GM18907 (cell line): ENCODE measurements around the gene ATP6AP2.
A peak's percentile ranks its signal among the peaks of the same experiment; 100 is the strongest.
"Not testable (repeated sequence)": the region's sequence is repeated elsewhere in the genome, so short reads cannot be mapped to it uniquely, and the experiment has no call there.

Experiments
- ATAC-seq: cut with Tn5 transposase; IDR thresholded peaks from one replicate; pipeline ENCODE4 v1.9.1; 2021; ENCODE audit warnings: mild to moderate bottlenecking, moderate library complexity; ENCODE audit not compliant: unreplicated experiment

The ATP6AP2 gene, protein sequence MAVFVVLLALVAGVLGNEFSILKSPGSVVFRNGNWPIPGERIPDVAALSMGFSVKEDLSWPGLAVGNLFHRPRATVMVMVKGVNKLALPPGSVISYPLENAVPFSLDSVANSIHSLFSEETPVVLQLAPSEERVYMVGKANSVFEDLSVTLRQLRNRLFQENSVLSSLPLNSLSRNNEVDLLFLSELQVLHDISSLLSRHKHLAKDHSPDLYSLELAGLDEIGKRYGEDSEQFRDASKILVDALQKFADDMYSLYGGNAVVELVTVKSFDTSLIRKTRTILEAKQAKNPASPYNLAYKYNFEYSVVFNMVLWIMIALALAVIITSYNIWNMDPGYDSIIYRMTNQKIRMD

DNA sequence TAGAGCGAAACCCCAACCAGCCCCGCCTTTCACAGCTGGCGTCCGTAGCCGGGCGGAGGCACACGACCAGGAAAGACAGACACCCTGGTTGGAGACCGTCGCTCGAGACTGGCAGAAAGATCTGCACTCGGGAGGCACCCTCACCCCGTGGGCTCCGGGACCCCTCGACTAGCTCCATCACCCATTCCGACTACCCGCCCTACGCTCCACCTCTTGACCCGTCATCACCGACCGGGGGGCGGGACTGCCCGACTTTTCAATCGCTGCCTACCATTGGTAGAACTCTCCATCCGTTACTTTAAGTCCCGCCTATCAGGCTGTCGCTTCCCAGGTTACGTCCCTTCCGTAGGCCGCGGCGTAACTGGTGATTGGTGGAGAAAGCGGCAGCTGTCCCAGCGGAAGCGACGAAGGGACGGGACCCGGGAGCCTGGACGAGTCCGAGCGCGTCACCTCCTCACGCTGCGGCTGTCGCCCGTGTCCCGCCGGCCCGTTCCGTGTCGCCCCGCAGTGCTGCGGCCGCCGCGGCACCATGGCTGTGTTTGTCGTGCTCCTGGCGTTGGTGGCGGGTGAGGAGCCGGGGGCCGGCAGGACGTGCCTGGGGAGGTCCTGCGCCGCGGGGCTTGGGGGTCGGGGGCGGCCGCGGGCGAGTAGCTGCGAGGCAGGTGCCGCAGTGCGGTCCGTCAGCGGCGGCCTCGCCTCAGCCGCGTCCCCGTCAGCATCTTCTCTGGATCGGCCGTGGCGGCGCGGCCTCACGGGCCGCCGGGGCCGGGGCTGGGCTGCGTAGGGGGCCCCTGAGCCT lies at the start of gene ATP6AP2:
ATP6AP2 (plus strand) TSS at position 434 of the 799 bp plus-strand sequence; CDS start at position 530, 96 bp downstream.
- peak; percentile 95 for ATAC-seq

DNA sequence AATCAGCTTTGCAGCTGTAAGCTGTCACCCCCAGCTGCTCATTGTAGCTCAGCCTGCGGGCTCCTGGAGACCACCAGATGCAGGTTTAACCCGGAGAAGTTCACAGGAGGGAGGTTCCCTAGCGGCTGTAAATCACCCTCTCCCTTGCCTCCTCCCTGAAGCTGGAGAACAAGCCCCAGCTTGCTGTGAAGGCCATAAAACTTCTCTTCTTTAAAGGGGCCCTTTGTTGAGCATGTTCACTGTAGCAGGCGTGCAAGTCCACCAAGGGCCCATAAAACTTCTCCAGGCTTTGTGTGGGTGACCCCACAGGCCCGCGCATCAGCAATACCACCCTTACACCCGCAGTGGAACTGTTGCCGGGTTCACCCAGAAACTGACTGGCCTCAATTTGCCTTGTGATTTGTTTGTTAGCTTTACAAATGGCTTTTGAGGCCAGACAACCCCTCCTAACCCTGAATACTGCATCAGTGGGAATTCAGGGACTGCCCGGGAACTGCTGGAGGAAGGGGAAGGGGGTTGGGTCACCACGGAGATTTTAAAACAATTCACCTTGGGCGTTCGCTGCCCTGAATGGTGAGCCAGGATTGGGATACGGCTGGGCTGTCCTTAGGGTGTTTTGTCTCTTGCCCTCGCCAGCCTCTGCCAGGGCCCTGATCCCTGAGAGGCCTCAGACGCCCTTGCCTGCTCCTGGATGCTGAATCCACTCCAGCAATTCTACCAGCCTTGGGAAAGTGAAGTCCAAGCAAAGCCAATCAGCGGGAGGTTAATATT lies 49.5 kb upstream of the ATP6AP2 start:
- no peak for ATAC-seq

DNA sequence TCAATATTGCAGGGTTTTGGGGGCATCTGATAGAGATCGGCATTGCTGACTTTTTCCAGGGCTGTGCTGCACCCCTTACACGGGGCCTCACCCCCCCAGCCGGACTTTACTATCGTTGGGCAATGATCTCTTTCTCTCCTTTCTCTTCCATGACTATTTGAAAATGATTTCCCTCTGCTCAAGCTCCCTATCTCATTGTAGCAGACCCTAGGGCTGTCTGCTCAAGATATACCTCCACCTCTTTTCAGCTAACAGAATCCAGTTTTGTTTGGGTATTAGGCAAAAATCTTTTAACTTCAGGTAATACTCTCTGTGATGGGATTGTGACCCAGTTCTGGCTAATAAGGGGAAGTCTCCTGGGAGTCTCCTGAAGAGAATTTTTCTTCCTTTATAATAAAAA lies 43.5 kb upstream of the ATP6AP2 start:
- ATAC-seq: no peak

DNA sequence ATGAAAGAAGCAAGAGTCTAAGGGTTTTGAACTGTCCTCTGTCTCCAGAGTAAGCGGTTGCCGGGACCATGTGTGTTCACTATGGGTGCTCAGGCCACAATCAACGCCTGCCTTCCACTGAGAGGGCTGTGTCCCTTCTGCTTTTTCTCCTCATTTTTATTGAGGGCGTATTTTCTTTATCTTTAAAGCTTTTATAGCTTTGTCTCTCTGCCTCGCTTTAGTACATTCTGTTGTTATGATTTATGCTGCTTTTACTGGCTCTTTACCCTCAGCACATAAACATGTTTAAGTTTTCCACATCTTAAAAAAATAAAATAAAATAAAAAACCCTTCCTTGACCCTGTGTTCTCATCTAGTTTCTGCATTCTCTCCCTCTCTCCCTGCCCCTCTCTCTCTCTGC lies 42.4 kb upstream of the ATP6AP2 start:
- ATAC-seq: no peak

DNA sequence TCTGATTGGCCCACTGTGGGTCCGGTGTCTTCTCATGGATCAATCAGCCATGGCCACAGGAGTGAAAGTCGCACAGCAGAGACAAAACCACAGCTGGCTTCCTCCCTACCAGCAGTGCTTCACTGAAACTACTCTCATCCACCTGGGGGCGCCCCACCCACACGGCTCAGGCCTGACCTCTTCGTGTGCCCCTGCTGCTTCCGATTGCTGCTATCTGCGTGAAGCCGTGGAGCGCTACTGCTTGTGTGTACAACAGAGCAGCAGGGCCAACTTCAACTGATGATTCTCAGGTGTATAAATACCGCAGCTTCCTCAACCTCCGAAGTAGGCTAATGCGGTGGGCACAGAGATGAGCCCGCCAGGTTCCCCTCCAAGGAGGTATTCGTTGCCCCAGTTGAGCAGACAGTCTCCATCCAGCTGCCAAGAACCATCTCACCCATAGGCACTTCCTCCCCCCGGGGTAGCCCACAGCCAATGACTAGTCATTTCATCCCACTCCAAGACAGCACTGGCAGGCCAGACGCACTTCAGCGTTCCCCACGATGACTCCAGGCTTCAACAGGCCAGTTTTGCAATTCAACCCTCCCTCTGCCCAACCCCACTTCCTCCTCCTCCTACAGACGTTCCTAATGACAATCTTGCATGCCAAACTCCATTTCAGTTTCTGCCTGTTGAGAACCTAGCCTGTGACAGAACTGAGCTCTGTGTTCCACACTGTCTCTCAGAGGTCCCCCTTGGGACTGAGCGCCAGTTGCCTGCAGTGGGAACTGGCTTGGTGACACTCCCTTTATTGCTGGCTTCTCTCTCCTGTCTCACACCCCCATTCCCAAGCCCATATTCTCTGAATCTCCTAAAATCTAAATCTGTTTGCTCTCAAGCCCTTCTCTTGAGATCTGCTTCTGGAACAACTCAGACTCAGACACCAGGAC lies 41.3 kb upstream of the ATP6AP2 start:
- ATAC-seq: peak; percentile 69

DNA sequence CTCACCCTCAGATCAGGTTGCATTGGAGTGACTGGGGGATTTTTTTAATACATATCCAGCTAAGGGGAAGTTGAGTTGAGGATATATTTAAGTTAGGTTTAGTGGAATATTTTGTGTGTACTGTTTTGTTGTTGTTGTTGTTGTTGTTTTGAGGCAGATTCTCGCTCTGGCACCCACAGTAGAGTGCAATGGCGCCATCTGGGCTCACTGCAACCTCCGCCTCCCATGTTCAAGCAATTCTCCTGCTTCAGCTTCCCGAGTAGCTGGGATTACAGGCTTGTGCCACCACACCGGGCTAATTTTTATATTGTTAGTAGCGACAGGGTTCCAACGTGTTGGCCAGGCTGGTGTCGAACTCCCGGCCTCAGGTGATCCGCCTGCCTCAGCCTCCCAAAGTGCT lies 38.6 kb upstream of the ATP6AP2 start:
- no peak for ATAC-seq

DNA sequence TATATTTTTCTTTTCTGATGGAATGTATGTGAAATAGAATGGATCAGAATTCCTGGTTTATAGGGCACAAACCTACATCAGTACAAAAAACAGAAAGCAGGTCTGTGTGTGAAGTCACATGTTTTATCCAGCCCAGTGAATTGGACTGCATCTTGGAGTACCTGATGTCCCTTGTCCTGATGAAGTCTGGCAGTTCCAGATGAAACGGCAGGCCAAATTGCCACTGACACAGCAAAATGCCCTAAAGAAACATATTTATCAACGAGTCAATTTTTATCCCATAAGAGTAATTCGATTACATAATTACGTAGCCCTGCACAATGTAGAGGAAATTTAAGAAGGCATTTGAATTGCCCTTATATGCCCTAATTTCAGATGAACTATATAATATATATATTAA lies 37.8 kb upstream of the ATP6AP2 start:
- no peak for ATAC-seq

DNA sequence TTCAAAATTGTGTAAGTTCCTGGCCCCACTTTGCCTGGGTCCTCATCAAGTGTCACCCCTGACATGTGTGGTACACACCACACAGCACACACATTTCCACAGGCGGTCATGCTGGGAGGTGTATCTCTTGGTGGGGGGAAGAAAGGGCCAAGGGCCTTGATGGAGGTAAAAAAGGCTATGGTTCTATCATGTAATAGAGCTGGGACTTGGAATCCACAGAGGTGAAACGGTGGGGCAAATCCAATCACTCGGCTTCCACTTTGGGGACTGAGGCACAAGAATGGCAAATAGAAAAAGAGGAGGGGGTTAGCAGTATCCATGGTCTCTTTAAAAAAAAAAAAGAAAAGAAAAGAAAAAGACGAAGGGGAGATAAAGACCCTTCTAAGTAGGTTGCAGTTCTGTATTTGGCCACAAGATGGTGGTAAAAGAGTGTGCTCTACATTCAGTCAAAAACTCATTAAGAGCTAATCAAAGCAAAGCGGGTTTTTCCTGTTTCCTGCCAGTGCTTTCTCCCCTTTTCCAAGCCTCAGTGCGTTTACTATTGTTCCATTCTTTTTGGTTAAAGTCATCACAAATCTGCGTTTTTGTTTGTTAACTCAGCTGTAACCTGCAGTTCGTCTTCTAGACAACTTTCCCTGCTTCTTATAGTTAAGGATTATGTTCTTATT lies 37.0 kb upstream of the ATP6AP2 start:
- no peak for ATAC-seq

DNA sequence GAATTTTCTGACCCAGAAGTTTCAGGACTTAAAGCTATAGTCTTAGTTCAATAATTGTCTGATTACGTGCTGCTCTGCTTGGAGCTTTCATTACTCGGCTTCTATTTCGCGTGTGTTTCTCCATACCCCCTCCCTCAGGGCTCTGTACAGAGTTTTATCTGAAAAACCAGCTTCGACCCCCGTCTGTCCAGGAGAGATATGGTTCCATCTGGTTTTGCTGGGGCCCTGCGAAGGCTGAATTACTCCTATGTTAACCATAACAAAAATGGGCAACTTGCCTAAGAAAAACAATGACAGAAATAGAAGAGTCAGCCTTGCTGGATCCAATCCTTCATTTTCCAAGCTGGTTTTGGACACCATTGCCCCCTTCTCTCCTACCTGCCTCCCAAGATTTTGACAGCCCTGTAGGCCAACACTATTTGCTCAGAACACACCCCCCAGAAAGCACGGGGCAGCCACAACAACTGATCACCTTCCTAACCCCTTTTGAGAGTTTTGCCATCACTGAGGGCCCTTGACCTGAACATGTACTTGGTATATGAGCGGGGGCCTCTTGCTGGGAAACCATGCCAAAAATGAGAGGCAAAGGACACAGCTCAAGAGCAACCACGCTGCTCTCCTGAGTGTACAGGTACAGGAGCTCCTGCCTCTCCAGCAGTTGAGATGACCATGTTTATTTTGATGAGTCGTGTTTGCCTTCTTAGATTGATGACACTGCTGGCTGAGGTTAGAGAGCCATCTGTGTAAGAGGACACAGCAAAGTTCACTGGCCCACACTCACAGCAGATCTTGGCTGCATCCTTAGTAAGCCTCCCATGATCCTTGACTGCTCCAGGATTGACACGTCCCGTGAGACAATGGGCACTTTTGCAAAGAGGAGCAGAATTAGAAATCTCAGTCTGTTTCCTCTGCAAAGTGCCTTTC lies 36.2 kb upstream of the ATP6AP2 start:
- ATAC-seq: no peak

DNA sequence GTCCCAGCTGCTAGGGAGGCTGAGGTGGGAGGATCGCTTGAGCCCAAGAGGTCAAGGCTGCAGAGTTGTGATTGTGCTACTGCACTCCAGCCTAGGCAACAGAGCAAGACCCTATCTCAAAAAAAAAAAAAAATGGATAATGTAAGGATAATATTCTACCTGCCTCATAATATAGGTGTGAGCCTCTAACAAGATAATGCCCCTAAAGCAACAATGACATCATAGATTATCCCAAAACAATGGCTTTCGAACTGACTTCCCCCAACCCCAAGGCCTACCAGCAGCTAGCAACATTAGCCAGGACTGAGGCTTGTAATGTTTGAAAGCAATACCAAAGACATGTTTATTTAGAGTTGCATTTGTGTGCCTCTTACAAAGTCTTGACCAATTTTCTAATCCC lies 33.9 kb upstream of the ATP6AP2 start:
- no peak for ATAC-seq

DNA sequence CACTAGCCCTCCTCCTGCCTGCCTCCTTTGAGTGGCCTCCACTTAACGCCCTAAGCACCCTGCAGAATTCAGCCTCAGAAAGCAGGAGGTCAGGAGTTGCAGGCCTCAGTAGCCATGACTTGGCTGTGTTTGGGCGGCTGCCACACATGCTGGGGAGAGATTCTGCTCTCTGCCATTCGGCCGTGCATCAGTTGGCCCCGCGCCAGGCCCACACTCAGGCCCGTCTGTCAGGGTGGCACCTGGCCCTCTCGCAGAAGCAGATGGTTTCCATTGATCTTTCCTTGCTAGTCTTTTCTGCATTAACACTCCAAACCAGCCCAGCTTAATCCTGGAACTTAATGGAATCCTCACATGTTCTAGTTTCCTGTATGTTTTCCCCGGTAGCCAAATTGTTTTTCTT lies 30.7 kb upstream of the ATP6AP2 start:
- ATAC-seq: no peak

DNA sequence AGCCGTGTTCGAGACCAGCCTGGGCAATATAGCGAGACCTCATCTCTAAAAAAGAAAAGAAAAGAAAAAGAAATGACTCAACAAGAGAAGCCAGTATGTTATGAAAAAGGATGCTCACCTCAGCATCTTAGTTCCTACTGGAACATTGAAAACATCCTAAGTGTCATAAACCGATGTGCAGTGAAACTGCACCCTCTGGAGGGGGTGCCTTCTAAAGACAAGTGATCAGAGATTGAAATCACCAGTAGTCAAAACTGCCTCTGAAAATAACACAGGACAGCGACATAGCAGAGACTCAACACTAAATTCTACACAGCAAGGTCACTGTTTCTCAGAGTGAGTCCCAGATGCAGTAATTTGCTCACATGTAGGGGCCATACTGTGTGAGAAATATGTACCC lies 28.0 kb upstream of the ATP6AP2 start:
- no peak for ATAC-seq

DNA sequence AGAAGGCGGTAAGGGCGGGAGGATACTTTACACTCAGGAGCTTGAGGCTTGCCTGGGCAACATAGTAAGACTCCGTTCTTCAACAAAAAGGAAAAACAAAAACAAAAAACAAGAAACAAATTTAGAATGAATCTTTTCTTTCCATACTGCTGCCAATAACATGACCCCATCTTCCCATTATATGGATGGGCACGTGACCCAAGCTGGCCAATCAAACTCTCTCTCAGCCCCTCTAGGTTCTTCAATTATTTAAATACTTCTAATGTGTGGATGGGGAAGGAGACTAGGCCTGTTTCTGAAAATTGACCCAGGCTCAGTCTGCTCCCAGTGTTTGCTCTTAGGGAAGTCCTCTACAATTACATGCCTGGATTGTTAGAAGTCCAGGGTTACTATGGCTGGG lies 22.2 kb upstream of the ATP6AP2 start:
- no peak for ATAC-seq

DNA sequence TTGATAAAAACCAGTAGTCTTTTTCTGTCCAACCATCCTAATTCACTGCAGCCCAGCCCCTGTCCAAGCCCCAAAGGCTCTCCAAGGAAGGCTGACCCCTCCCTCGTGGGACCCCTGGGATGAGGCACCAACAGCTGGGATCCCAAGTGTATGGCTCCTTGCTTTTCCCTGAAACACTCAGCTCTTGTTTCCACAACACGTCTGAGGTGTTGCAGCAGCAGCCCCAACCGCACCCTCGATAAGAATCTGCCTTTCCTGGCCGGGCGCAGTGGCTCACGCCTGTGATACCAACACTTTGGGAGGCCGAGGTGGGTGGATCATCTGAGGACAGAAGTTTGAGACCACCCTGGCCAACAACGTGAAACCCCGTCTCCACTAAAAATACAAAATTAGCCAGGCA lies 17.0 kb upstream of the ATP6AP2 start:
- ATAC-seq: no peak

DNA sequence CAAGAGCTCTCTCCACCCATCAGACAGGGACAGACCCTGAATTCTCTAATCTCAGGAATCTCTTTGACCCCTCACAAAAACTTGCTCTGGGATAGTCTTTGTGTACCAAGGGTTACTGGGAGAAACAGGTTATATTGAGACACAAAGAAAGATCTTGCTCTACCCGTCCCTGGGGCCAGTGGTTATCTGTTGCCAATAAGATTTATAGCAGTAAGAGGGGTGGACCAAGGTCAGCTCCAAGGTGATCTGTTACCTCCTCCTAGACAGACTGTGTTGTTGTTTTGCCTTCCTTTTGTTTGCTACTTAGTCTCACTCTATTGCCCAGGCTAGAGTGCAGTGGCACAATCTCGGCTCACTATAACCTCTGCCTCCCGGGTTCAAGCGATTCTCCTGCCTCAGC lies 16.3 kb upstream of the ATP6AP2 start:
- ATAC-seq: no peak

DNA sequence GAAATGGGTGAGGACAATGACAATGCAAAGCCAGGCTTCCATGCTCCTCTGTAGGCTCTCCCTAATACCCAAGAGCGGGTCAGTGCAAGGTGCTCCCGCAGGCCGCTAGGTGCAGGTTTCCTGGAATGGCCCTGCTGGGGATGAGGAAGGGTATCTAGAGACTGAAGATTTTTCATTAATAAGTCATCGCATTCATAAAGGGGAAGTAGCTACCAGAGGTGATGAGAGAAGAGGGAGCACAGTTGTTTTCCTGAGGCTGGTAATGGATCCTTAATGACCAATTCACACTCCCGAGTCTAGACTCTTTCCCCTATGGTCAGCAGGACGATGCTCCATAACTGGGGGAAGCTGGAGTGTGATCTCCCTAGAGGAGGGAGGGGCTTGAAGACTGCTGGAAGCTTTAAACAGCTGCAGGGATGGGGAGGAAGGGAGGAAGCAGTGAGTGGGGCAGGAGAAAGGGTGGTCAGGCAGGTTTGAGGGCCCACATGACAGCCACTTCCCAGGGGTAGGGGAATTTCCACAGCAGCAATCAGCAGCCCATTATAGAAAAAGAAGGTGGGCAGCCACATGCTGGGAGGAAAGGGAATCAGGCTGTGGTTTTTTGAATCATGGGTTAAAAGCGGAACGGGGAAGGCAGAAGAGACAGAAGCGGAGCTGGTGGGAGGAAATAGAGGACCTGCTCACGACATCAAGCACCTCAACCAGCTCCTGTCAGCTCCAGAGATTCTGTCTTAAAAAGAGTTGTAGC lies 10.2 kb upstream of the ATP6AP2 start:
- peak; percentile 76 for ATAC-seq

DNA sequence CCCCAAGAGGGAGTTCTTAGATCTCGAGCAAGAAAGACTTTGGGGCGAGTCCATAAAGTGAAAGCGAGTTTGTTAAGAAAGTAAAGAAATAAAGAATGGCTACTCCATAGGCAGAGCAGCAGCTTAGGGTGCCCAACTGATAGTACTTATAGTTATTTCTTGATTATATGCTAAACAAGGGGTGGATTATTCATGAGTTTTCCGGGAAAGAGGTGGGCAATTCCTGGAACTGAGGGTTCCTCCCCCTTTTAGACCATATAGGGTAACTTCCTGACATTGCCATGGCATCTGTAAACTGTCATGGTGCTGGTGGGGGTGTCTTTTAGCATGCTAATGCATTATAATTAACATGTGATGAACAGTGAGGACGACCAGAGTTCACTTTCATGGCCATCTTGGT lies 9.6 kb upstream of the ATP6AP2 start:
- not testable (repeated sequence) for ATAC-seq

DNA sequence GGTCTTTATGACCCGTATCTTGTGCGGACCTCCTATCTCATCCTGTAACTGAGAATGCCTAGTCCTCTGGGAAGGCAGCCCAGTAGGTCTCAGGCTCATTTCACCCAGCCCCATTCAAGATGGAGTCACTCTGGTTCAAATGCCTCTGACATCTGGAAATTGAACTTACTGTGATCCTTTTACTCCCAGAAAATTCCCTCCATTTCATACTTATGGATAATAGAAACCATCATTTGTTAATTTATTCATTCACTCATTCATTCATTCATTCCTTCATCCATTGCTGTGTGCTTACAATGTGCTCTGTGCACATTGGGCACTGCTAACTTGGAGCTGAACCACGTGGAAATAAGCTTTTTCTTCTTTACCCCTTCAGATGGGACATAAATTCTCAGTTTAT lies 9.2 kb upstream of the ATP6AP2 start:
- ATAC-seq: no peak
